CD1c-positive myeloid dendritic cell (primary cell): ENCODE data around the gene DOCK3.
A peak's percentile ranks its signal among the peaks of the same experiment; 100 is the strongest.
"Not testable (repeated sequence)": the region's sequence is repeated elsewhere in the genome, so short reads cannot be mapped to it uniquely, and the experiment has no call there.

Experiments used
- DNase-seq: peaks from one replicate; pipeline ENCODE4 v3.0.0-alpha.2; 2016; ENCODE audit errors: extremely low spot score

The DOCK3 gene

GRCh38 chr3:50651920-50652529 lies 22.7 kb upstream of the DOCK3 start:
- no peak for DNase-seq

- DNase-seq: peak; percentile 43
Measured at GRCh38 chr3:50652709-50653108, 22.0 kb upstream of the DOCK3 start.

- DNase-seq: no peak
Measured at GRCh38 chr3:50653937-50654595, 20.7 kb upstream of the DOCK3 start.

GRCh38 chr3:50655009-50655830 lies 19.5 kb upstream of the DOCK3 start:
- DNase-seq: peak; percentile 69

- DNase-seq: no peak
Measured at GRCh38 chr3:50656417-50657195, 18.1 kb upstream of the DOCK3 start.

- DNase-seq: no peak
Measured at GRCh38 chr3:50657407-50657806, 17.3 kb upstream of the DOCK3 start.

GRCh38 chr3:50657816-50658215 lies 16.9 kb upstream of the DOCK3 start:
- no peak for DNase-seq

GRCh38 chr3:50658416-50658815 lies 16.3 kb upstream of the DOCK3 start:
- DNase-seq: no peak

- DNase-seq: no peak
Measured at GRCh38 chr3:50658831-50659230, 15.9 kb upstream of the DOCK3 start.

- no peak for DNase-seq
Measured at GRCh38 chr3:50660386-50660785, 14.3 kb upstream of the DOCK3 start.

GRCh38 chr3:50661321-50661837 lies 13.3 kb upstream of the DOCK3 start:
- DNase-seq: no peak

GRCh38 chr3:50662408-50662807 lies 12.3 kb upstream of the DOCK3 start:
- DNase-seq: no peak

GRCh38 chr3:50665081-50665840 lies 9.5 kb upstream of the DOCK3 start:
- DNase-seq: peak; percentile 79

GRCh38 chr3:50665841-50666115 lies 8.9 kb upstream of the DOCK3 start:
- DNase-seq: not testable (repeated sequence)

- DNase-seq: no peak
Measured at GRCh38 chr3:50666837-50667236, 7.9 kb upstream of the DOCK3 start.

- DNase-seq: no peak
Measured at GRCh38 chr3:50671331-50671730, 3.4 kb upstream of the DOCK3 start.

GRCh38 chr3:50672656-50673055 lies 2.1 kb upstream of the DOCK3 start:
- no peak for DNase-seq

- DNase-seq: peak; percentile 73
Measured at GRCh38 chr3:50673931-50674330, 796 bp upstream of the DOCK3 start.

GRCh38 chr3:50675179-50676030 lies 678 bp downstream of the DOCK3 start:
- peak; percentile 39 for DNase-seq

GRCh38 chr3:50676031-50676705 lies 1.4 kb downstream of the DOCK3 start:
- no peak for DNase-seq
